ENCODE results near the gene TPX2.

DNA sequence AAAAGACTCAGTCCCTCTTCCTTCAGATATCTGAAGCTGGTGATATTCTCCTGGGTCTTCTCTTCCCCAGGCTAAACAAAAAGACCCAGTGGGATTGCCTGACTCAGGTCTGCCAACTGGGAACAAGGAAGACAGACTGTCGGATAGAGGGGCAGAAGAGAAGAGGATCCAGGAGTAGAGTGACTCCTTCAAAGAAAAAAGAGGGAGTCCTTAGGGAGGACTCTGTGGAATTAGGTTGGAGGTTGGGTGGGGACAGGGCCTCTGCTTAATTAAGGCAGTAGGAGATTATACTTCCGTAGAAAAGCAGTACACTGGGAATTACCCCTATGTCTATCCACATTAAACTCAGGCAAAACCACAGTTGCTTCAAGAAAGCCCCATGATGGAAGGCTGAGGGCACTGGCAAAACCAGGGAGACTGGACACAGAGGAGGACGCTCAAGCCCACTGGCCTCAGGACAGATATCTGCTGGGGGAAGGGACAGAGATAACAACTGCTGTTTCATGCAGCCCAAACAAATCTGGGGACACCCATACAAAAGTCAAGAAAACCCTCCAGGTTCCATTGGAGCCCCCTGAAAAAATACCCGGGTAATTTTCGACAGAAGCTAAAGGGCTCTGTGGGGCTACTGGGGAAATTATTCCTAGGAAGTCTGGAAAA, 22.1 kb upstream of the TPX2 start:
- TF ChIP-seq, protein P1, sequence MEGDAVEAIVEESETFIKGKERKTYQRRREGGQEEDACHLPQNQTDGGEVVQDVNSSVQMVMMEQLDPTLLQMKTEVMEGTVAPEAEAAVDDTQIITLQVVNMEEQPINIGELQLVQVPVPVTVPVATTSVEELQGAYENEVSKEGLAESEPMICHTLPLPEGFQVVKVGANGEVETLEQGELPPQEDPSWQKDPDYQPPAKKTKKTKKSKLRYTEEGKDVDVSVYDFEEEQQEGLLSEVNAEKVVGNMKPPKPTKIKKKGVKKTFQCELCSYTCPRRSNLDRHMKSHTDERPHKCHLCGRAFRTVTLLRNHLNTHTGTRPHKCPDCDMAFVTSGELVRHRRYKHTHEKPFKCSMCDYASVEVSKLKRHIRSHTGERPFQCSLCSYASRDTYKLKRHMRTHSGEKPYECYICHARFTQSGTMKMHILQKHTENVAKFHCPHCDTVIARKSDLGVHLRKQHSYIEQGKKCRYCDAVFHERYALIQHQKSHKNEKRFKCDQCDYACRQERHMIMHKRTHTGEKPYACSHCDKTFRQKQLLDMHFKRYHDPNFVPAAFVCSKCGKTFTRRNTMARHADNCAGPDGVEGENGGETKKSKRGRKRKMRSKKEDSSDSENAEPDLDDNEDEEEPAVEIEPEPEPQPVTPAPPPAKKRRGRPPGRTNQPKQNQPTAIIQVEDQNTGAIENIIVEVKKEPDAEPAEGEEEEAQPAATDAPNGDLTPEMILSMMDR (IDR thresholded peaks at IDR 0.05) = no peak
- TF ChIP-seq EZH2phosphoT487 (IDR thresholded peaks at IDR 0.05) (no peak), EZH2 (IDR thresholded peaks at IDR 0.05) (no peak)
